HG03139 (cell line): Measurements from ENCODE around the gene GPATCH8.
A peak's percentile ranks its signal among the peaks of the same experiment; 100 is the strongest.

Experiments used
- ATAC-seq: cut with Tn5 transposase; IDR thresholded peaks from one replicate; pipeline ENCODE4 v1.9.1; 2021; ENCODE audit not compliant: unreplicated experiment

Gene GPATCH8

GRCh38 chr17:44359006-44359405 lies 144.2 kb downstream of the GPATCH8 start:
- ATAC-seq = no peak

GRCh38 chr17:44358066-44358465 lies 145.1 kb downstream of the GPATCH8 start:
- ATAC-seq = no peak

- no peak for ATAC-seq
These were observed 147.0 kb downstream of the GPATCH8 start for GRCh38 chr17:44356241-44356640.

- no peak for ATAC-seq
These were observed 147.5 kb downstream of the GPATCH8 start for GRCh38 chr17:44355642-44356099.

GRCh38 chr17:44354582-44355561 lies 148.3 kb downstream of the GPATCH8 start:
- ATAC-seq = no peak

GRCh38 chr17:44353672-44354331 lies 149.4 kb downstream of the GPATCH8 start:
- ATAC-seq = no peak

- no peak for ATAC-seq
These were observed 150.2 kb downstream of the GPATCH8 start for GRCh38 chr17:44352828-44353671.

GRCh38 chr17:44351961-44352827 lies 151.0 kb downstream of the GPATCH8 start:
- ATAC-seq = no peak

GRCh38 chr17:44351464-44351863 lies 151.7 kb downstream of the GPATCH8 start:
- no peak for ATAC-seq

- ATAC-seq = no peak
These were observed 152.4 kb downstream of the GPATCH8 start for GRCh38 chr17:44350733-44351226.

GRCh38 chr17:44349553-44350070 lies 153.6 kb downstream of the GPATCH8 start:
- ATAC-seq = no peak

- ATAC-seq = no peak
These were observed 154.2 kb downstream of the GPATCH8 start for GRCh38 chr17:44348988-44349364.

GRCh38 chr17:44348234-44348987 lies 154.8 kb downstream of the GPATCH8 start:
- peak; percentile 37 for ATAC-seq
